Activated CD4-positive, alpha-beta T cell treated with anti-CD3 and anti-CD28 coated beads, Interleukin-2, amount 10 ng/mL, durations not matched to agents 7 days and 5 days (primary cell): ENCODE measurements around the gene HIRIP3. TPM values are rescaled to one million over a fixed set of nuclear protein-coding genes. Genes with fewer than 3 reads are reported as not detected.

Experiments
- CTCF ChIA-PET: fragments of 350-600 bp; sonication (Branson Sonifier 250); formaldehyde crosslinking; loops from one replicate; lab custom pipeline; 2021; ENCODE audit warnings: antibody characterized with exemption; lab: Charles Lee
- POLR2A ChIA-PET: fragments of 350-600 bp; sonication (Branson Sonifier 250); formaldehyde crosslinking; loops from one replicate; lab custom pipeline; 2021; ENCODE audit warnings: antibody characterized with exemption; lab: Charles Lee
- DNase-seq: peaks from one replicate; pipeline ENCODE4 v3.0.0-alpha.2; 2020
- H3K27ac Mint-ChIP-seq: one replicate; pipeline ENCODE4 v1.8.0; 2021; ENCODE audit warnings: mild to moderate bottlenecking, moderate library complexity, mixed read lengths
- H3K27me3 Mint-ChIP-seq: one replicate; pipeline ENCODE4 v1.8.0; 2021; ENCODE audit warnings: mixed read lengths
- H3K36me3 Mint-ChIP-seq: one replicate; pipeline ENCODE4 v1.8.0; 2021; ENCODE audit warnings: low read depth, mixed read lengths
- H3K4me1 Mint-ChIP-seq: one replicate; pipeline ENCODE4 v1.8.0; 2021; ENCODE audit warnings: mixed read lengths
- H3K4me3 Mint-ChIP-seq: one replicate; pipeline ENCODE4 v1.8.0; 2021; ENCODE audit warnings: mild to moderate bottlenecking, moderate library complexity, mixed read lengths
- H3K9me3 Mint-ChIP-seq: one replicate; pipeline ENCODE4 v1.8.0; 2021; ENCODE audit warnings: mixed read lengths
- total RNA-seq, 2 experiments: library from RNA; stranded (reverse); gene quantifications; one replicate each; pipeline ENCODE4 v1.2.3, GENCODE V29; 2021

The HIRIP3 gene
- total RNA-seq, 2 experiments from 2014 or later: 37.0 to 45.0 TPM

DNA sequence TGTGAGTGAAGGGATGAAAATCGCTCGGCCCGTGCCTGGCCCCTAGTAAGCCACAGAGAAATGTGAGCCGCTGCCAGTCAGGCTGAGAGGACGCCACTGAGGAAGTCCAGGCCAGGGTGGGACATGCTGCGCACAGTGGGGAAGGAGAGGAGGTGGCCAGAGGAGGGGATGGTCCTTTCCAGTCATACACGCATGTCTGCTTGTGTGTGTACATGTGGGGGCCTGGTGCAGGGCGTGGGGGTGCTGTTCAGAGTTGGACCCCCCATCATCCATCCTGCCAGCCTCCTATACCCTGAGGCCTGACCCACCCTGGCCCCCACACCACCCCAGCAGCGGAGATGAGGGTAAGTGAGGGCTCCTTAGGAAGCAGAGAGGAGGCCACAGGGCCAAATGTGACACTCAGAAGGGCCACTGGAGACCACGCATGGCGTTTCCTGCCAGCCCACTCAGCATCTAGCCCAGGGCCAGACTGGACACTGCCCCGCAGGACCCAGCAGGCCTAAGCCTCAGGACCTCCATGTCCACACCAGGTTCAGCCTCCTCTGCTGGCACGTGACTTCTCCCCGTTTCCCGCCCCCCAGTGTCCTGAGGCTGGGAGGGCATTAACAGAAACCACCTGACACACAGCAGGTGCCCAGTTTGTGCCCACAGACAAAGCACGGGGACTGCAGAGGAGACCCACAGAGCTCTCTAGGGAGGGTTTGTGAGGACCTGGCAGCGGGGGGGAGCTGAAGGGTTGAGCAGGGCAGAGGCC lies 8.4 kb upstream of the HIRIP3 start:
- H3K4me1 Mint-ChIP-seq: peaks cover 4% of the 10 kb centered on the region
- no peaks in the 10 kb centered on the region for H3K9me3 Mint-ChIP-seq
- H3K27ac Mint-ChIP-seq: no peak overlapping the region
- peaks cover 10% of the 10 kb centered on the region for H3K36me3 Mint-ChIP-seq
- no peaks in the 10 kb centered on the region for H3K27me3 Mint-ChIP-seq
- DNase-seq: no peak
- no peak overlapping the region for H3K4me3 Mint-ChIP-seq
- CTCF ChIA-PET: interaction anchor here (0.9 to 1.4 kb wide), 5 partner anchors 23 to 308 kb away, joined by 3 to 6 read pairs (median 3); no protein-coding TSS in a partner anchor
- POLR2A ChIA-PET: interaction anchor here (0.6 kb wide), 1 partner anchor 29 kb away, joined by 3 read pairs; no protein-coding TSS in a partner anchor

DNA sequence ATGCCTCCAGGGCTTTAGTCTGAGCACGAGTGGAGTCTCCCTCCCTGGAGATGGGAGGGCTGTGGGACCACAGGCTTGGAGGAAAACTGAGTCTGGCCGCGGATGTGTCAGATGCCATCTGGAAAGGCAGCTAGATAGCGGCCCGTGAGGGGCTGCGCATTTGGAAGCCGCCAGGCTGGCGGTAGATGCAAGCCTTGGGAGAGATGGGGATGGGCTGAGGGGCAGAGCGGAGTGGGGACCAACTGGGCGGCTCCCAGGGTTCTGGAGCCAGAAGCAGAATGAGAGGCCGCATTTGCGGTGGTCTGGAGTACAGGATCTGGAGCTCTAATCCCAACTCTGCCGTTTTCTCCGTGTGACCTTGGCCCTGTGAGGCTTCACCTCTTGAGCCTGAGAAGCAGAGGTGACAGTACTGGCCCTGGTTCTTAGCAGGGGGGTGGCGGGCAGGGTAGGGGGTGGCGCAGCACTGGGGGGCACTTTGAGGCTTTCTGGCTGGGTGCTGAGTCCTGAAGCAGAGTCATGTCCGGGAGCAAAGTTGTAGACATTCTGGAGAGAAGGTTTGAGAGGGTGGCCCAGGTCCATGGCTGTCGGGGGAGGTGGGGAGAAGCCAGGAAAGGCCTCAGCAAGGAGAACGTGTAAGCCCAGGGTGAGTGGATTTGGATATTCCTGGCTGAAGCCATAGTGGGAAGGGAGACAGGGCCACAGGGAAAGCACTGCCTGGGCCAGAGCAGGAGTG lies 7.4 kb upstream of the HIRIP3 start:
- ChIA-PET CTCF (interaction anchor here (0.6 to 1.4 kb wide), 6 partner anchors 11 to 302 kb away, joined by 3 to 6 read pairs (median 3); no protein-coding TSS in a partner anchor), POLR2A (no interaction called here)
- H3K27me3 Mint-ChIP-seq: no peaks in the 10 kb centered on the region
- H3K36me3 Mint-ChIP-seq: peaks cover 17% of the 10 kb centered on the region
- H3K9me3 Mint-ChIP-seq: no peaks in the 10 kb centered on the region
- no peak overlapping the region for H3K27ac Mint-ChIP-seq
- peaks cover 10% of the 10 kb centered on the region for H3K4me1 Mint-ChIP-seq
- DNase-seq: no peak
- no peak overlapping the region for H3K4me3 Mint-ChIP-seq

DNA sequence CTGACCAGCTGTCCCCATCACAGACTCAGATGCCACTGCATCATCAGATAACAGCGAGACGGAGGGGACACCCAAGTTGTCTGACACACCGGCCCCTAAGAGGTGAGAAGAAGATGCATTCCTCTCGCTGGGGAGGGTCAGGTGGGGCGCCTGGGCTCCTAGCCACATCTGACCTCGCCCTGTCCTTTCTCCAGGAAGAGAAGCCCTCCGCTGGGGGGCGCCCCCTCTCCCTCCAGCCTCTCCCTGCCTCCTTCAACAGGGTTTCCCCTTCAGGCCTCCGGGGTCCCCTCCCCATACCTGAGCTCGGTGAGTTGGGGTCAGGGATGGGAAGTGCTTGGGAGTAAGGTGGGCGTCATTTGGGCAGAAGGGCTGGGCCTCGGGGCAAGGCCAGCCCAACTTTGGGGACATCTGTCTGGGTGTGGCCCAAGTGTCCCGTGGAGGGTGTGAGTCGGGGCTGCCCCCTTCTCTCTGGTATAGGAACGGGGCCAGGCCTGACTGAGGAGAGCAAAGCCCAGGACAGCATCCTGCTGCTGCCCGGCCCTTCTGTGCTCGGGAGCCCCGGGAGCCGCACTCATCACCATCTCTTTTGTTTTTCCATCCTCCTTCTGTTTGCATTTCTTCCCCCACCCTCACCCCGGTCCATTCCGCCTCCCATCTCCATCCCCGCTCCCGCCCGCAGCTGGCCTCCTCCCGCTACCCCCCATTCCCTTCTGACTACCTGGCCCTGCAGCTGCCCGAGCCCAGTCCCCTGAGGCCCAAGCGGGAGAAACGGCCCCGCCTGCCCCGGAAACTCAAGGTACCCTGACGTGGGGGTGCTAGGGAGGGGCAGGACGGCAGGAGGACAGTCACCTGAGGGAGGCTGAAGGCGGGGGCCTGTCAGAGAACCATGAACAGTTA lies 5.6 kb upstream of the HIRIP3 start:
- ChIA-PET POLR2A (no interaction called here), CTCF (interaction anchor here (0.8 to 1.0 kb wide), 2 partner anchors 10 to 155 kb away, joined by 3 read pairs; no protein-coding TSS in a partner anchor)
- Mint-ChIP-seq H3K36me3 (peaks cover 23% of the 10 kb centered on the region), H3K27me3 (no peaks in the 10 kb centered on the region), H3K4me1 (peaks cover 20% of the 10 kb centered on the region), H3K27ac (no peak overlapping the region), H3K9me3 (no peaks in the 10 kb centered on the region), H3K4me3 (no peak overlapping the region)
- DNase-seq: no peak

DNA sequence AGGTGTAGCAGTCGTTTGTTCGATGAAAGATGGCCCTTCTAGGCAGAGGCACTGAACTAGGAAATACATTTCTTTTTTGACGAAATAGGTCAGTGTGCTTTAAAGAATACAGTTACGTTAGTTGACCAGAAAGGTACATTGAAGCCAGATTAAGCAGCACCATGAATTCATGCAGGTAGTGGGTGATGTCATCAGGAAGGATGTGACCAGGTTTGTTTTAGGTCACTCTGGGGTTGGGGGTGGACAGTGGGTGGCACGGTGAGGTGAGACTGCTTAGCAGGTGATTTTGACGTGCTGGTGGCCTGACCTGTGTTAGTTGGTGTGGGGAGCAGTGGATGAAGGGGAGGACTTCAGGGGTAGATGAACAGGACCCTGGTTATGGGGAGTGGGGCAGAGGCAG lies 4.2 kb upstream of the HIRIP3 start:
- H3K4me1 Mint-ChIP-seq: peaks cover 25% of the 10 kb centered on the region
- H3K36me3 Mint-ChIP-seq: peaks cover 27% of the 10 kb centered on the region
- DNase-seq: no peak
- no peaks in the 10 kb centered on the region for H3K9me3 Mint-ChIP-seq
- POLR2A ChIA-PET: no interaction called here
- CTCF ChIA-PET: interaction anchor here (0.8 kb wide), 1 partner anchor 154 kb away, joined by 3 read pairs; no protein-coding TSS in a partner anchor
- H3K27ac Mint-ChIP-seq: no peak overlapping the region
- H3K27me3 Mint-ChIP-seq: no peaks in the 10 kb centered on the region
- no peak overlapping the region for H3K4me3 Mint-ChIP-seq

DNA sequence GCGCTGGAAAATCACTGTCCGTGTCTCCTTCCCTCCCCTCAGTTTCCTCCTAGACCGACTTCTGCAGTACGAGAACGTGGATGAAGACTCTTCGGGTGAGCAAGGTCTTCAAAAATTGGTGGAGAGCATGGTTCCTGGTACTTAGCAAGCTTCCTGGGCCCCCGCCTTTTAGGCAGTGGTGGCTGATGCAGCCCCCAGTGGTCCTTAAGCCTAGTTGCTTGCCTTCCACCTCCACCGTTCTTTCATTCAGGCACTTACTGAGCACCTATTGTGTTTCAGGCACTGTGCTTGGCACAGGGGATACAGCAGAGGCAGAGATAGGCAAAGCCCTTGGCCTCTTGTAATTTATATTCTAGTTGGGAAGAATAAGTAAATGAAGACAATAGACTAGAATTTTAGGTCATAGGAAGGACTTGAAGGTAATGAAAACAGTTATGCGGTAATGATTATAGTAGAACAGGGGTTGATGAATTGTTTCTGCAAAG lies 1.4 kb upstream of the HIRIP3 start:
- Mint-ChIP-seq H3K27ac (peak overlapping the region; percentile 96), H3K4me3 (peak overlapping the region; percentile 98), H3K27me3 (no peaks in the 10 kb centered on the region), H3K36me3 (peaks cover 40% of the 10 kb centered on the region), H3K4me1 (peaks cover 37% of the 10 kb centered on the region), H3K9me3 (no peaks in the 10 kb centered on the region)
- DNase-seq: no peak
- ChIA-PET CTCF (interaction anchor here (1.3 kb wide), 1 partner anchor 18 kb away, joined by 4 read pairs; no protein-coding TSS in a partner anchor), POLR2A (interaction anchor here (0.6 kb wide), 1 partner anchor 68 kb away, joined by 6 read pairs; no protein-coding TSS in a partner anchor)

DNA sequence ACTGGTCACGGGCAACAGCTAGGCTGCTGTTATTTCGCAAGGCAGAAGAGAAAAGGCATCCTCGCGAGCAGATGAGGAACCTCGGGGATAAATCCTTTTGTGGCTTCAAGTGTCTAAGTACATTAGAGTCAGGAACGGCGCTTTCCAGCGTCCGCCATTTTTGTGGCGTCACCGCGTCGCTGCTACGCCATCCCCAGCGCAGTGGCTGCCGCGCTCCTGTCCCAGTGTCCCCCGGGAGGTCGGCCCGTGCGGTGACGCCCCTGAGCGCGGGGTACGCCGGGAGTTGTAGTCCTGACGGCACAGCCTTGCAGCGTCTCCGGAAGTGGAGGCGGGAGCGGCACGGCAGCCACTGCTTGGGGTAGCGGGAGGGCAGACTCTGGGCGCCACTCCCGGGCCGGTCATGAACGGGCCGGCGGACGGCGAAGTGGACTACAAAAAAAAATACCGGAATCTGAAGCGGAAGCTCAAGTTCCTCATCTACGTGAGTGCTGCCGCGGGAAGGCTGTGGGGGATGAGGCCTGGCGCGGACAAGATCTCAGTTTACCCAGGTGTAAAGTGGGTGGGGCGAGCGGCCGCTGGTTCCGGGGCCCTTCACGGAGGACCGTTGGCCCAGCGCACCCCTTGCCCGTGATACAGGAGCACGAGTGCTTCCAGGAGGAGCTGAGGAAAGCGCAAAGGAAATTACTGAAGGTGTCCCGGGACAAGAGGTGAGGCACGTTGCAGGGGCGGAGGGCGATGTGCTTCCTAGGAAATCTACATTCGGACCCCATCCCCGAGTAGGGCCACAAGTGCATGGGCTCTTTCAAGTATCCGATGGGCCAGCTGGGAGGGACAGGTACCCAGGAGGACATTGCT lies 721 bp upstream of the HIRIP3 start, which contains the start of gene INO80E:
Gene INO80E, plus strand, starts transcription at position 331 of the 855 bp plus-strand sequence. Its CDS starts 70 bp downstream, at position 401.
- H3K27me3 Mint-ChIP-seq: no peaks in the 10 kb centered on the region
- CTCF ChIA-PET: interaction anchor here (0.5 to 1.3 kb wide), 7 partner anchors 9 to 288 kb away, joined by 3 to 4 read pairs (median 3); partner anchors contain the start of gene TAOK2
- H3K9me3 Mint-ChIP-seq: no peaks in the 10 kb centered on the region
- H3K4me1 Mint-ChIP-seq: peaks cover 37% of the 10 kb centered on the region
- DNase-seq: peak; percentile 100
- peak within 1 kb of the TSS; percentile 96 for H3K27ac Mint-ChIP-seq
- POLR2A ChIA-PET: no interaction called here
- peak within 1 kb of the TSS; percentile 98 for H3K4me3 Mint-ChIP-seq
- H3K36me3 Mint-ChIP-seq: peaks cover 40% of the 10 kb centered on the region

DNA sequence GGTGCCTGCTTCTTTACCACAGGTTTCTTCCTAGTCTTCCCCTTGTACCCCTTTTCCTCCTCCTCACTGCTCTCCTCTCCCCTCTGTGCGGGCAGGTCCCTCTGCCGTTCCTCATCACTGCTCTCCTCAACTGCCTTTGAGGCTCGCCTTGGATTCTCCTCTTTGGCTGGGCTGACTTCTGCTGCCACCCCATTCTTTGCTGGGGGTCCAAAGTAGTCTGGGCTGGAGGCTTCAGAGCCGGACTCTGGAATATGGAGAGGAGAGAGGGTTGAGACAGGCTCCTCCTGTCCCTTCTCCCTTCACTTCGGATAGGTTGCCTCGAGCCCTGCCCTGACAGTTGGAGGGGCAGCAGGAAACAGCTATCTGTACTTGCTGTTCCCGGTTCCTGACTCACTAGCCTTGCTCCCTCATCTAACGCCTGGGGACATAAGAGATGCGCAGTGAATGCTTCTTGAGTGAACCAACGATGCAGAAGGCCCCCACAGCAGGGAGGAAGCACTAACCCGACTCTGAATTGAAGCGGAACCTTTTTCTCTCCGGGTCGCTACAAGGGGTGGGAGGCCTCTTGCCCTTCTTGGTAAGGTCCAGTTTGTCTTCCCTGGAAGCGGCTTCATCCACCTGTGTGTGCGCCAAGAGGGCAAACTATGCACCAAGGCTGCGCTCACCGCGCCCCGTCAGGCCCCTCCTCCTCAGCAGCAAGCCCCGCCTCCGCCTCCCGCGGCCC lies 655 bp downstream of the HIRIP3 start:
- CTCF ChIA-PET: interaction anchor here (0.6 to 1.1 kb wide), 5 partner anchors 11 to 286 kb away, joined by 3 to 4 read pairs (median 3); partner anchors contain the start of gene TAOK2
- Mint-ChIP-seq H3K36me3 (peaks cover 43% of the 10 kb centered on the region), H3K9me3 (no peaks in the 10 kb centered on the region), H3K4me1 (peaks cover 37% of the 10 kb centered on the region), H3K27me3 (no peaks in the 10 kb centered on the region), H3K4me3 (peak overlapping the region; percentile 98), H3K27ac (peak overlapping the region; percentile 96)
- POLR2A ChIA-PET: no interaction called here
- peak; percentile 81 for DNase-seq

DNA sequence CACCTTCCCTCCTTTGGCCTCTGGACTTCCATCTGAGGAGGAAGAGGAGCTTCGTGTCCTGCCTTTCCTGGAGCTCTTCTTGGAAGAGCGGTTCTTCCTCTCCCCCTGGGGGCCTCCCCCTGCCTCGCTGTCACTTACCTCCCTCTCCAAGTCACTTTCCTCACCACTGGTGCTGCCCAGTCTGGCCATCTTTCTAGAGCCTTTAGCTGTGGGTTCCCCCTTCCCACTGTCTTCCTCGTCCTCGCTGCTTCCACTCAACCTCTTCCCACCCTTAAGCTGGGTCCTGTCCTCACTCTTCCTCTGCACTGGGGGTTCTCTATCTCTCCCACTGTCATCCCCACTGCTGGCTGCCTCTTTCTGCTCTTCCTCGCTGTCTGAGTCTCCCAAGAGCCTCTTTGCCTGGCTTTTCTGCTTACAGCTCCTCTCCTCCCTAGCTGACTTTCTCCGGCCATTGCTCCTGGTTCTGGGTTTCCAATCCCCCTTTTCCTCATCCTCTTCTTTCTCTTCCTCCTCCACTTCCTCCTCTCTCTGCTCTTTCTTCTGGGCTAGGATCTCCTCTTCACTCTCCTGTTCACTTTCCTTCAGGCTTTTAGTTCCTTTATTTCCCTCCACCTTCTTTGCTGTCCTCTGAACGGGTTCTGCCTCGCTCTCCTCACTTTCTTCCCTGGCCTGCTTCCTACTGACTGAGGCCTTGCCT lies 1.4 kb downstream of the HIRIP3 start:
- ChIA-PET CTCF (interaction anchor here (1.0 kb wide), 1 partner anchor 11 kb away, joined by 4 read pairs; no protein-coding TSS in a partner anchor), POLR2A (no interaction called here)
- H3K4me1 Mint-ChIP-seq: peaks cover 35% of the 10 kb centered on the region
- no peak for DNase-seq
- peak overlapping the region; percentile 96 for H3K27ac Mint-ChIP-seq
- peak overlapping the region; percentile 98 for H3K4me3 Mint-ChIP-seq
- H3K9me3 Mint-ChIP-seq: no peaks in the 10 kb centered on the region
- no peaks in the 10 kb centered on the region for H3K27me3 Mint-ChIP-seq
- peaks cover 43% of the 10 kb centered on the region for H3K36me3 Mint-ChIP-seq

DNA sequence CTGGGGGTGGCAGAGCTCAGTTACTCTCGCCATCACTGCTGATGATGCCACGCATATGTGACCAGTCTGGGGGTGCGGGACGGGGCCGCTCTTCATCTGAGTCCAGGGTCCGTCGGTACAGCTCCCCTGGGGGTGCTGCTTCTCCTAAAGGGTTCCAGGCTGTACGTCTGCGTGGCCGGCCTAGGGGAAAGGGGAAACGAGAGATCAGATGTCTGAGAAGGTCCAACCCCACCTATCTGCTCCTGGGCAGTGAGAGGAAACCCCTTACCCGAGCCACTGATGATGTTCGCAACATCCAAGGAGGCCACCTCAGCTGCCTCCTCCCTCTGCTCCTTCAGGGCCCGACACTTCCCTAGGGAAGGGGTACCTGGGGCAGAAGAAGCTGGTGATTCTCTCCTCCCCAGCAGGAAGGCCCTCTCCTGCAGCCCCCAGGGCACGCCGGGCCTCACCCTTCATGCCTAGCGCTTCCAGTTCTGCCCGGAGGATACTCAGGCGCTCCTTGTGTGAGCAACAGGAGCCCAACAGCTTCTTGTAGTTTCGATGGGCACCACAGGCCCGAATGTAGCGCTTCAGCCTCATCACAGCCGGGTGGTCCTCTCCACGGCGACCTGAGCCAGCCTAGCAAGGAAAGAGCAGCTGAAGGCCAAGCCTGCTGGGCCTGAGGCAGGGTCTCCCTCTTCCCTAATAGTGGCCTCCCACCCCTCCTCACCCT lies 2.1 kb downstream of the HIRIP3 start:
- no peaks in the 10 kb centered on the region for H3K27me3 Mint-ChIP-seq
- DNase-seq: no peak
- H3K9me3 Mint-ChIP-seq: no peaks in the 10 kb centered on the region
- H3K4me1 Mint-ChIP-seq: peaks cover 31% of the 10 kb centered on the region
- ChIA-PET POLR2A (no interaction called here), CTCF (interaction anchor here (0.9 to 1.3 kb wide), 4 partner anchors 10 to 67 kb away, joined by 3 to 4 read pairs (median 4); partner anchors contain the start of genes KCTD13 and TAOK2)
- H3K36me3 Mint-ChIP-seq: peaks cover 43% of the 10 kb centered on the region
- H3K27ac Mint-ChIP-seq: peak overlapping the region; percentile 96
- peak overlapping the region; percentile 98 for H3K4me3 Mint-ChIP-seq
